Cerebellar nuclear complex (tissue), 1 donor: Measurements from ENCODE around the gene SMARCA1.

Experiments
- DNase-seq, 2 experiments: peaks; one replicate each; lab custom pipeline; 2025; lab: John Stamatoyannopoulos, UW

SMARCA1 gene

DNA sequence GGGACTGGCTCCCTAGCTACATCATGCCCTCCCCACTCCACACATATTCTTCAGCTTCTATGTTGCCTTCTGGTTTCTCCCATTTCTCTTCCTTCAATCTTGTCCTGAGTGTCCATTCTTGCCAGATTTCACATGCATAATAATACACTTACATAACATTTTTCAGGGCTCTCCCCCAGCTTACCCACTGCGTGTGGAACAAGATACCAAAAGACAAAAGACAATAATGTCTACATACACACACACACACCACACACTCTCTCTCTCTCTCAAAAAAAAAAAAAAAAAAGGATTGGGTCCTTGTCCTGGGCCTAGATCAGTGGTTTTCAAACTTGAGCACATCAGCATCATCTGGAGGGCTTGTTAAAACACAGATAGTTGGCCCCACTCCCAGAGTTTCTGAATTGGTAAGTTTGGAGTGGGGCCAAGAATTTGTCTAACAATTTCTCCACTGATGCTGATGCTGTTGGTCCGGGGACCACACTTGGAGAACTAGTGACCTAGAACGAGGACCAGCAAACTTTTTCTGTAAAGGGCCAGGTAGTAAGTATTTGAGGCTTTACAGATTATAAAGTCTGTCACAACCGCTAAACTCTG lies 6.5 kb upstream of the SMARCA1 start:
- DNase-seq, result no peak

DNA sequence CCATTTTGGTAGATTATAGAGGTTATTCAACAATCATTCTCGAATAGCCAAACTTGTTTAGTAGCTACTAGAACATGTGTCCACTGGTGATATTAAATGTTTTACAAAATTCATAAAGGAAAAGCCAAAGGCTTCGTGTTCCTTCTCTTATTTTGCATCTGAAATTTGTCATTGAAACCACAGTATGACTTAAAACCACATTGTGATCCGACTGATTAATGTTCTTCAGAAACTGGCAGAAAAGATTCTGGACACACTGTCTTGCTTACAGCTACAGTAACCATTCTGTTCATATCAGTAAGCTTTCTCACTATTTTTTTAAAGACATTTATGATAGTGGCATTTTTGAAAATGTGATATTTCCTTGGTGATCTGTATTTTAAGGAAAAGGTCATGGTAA lies 2.6 kb upstream of the SMARCA1 start:
- no peak for DNase-seq

DNA sequence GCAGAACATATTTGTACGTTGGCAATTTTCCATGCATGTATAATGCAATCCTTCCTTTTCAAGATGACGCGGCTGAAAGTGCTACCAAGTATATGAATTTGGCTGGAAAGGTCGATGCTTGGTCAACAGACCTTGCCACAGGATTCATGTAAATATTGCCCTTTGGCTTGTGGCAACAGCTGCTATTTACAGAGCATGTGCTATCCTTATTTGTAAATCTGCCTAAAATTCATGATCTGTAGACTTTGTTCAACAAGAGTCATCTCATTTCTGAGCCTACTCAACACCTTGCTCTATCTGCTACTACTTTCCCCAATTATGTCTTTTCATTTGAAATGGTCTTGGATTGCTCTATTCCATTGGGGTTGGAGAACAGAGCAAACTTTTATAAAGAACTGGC lies 1.9 kb upstream of the SMARCA1 start:
- DNase-seq, result no peak

DNA sequence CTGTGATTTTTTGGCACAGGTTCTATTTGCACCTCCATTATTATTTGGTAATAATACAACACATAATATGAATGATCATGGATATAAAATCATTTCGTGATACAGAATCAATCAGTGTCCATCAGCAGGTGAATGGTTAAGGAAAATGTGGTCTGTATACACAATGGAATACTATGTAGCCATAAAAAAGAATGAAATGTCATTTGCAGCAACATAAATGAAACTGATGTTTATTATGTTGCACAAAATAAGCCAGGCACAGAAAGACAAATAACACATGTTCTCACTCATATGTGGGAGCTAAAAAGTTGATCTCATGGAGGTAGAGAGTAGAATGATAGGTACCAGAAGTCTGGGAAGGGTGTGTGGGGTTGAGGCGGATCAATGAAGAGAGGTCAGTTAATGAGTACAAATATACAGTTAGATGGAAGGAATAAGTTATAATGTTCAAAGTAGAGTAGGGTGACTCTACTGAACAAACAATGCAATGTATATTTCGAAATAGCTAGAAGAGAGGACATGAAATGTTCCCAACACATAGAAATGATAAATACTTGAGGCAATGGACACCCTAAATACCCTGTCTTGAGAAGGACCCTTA lies 1.1 kb upstream of the SMARCA1 start:
- DNase-seq, result no peak

DNA sequence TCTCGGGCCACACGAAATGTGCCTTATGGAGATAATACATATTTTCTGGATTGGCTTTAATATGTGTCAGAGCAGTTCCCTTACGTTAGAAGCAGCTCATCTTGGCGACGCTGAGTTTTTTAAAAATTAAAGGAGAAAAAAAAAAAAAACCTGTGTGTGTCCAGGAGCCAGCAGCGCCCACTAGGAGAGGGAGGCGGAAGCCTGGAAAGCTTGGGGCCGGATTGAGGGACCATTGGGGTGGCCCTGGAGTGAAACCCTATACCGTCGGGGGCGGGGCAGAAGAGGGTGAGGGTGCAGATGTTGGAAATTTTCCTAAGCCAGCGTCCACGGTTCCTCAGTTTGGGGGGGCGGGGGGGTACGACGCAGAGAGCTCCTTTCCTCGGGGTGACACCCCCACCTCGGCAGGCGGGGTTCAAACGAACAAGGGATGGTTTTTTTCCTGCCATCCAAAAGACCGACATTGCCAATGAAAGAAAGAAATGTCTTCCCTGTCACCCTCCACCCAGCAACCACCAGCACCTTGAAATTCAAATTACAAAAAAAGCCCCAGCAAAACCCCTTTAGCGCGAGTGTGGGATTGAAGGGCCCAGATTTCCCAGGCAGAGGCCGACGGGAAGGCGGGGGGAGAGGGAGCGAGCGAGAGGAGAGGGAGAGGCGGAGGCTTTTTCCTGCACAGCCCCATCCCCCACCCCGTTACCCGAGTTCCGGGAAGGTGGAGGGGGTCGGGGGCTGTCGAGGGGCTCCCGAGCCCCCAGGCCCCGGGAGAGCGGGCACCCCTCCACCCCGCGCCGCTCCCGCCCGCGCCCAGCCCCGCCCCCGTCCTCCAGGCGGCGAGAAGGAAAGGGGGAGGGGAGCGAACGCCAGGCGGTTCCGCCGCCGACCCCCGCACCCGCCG lies 859 bp downstream of the SMARCA1 start:
- DNase-seq, result peak in 1 of 2 experiments; percentile 1

DNA sequence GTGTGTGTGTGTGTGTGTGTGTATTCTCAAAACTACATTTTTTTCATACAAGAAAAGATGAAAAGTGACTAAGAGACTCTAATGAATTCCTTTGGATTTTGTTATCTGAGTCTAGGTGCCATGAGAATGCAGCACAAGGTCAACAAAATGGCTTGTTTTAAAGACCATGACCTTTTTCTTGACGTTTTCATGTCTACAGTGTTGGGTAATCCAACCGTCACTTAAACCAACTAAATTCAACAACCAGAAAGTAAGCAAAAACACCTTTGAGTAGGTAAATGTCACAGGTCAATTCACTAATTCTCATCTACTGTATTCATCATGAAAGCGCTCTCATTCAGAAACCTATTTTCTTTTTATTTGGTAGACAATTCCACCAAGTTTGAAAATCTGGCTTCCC lies 3.1 kb downstream of the SMARCA1 start:
- no peak for DNase-seq

DNA sequence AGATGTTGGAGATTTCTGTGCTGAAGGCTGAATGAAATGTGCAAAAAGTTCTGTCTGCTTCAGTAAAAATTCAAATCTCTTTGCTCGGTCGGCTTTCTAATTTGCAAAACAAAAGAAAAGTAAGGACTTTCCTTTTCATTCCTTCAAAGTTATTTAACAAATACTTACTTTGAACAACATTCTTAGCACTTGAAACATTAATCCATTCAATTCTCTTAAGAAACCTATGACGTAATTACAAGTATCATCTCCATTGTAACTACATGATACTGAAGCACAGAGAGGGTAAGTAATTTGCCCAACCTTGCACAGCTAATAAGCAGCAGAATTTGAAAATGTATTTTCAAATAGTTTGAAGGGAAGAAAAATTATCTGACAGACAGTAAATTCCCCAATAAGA lies 6.9 kb downstream of the SMARCA1 start:
- DNase-seq, result no peak

DNA sequence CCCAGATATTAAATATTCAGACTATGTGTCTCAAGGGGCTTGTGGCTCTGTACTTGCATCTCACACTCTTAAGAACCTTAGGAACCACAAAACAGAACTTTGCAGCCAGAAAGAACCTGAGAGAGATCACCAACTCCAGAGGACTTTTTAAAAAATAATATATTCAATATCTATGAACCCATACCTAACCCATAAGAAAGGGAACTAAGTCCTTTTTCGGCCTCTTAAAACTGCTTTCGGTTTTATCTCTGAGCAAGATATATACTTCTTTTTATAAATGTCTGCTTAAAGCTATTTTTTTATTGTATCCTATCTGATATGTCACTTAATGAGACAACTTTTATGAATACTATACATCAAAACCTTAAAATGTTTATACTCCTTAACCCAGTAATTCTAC lies 10.9 kb downstream of the SMARCA1 start:
- no peak for DNase-seq

DNA sequence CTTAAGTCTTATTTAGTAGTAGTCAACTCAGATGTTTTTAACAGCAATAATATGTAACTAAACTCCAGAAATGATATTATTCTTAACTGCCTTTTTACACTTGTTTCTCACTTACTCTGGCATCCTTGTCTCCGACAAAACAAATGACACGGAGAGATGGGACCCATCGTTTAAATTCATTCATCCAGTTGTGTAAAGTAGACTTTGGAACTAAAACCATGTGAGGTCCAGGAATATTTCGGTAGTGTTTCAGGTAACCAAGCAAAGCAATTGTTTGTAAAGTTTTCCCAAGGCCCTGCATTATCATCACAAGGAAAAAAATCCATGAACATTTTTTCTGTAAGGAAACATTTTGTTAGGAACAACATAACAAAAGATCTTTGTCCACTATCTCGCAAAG lies 11.6 kb downstream of the SMARCA1 start:
- DNase-seq, result no peak

DNA sequence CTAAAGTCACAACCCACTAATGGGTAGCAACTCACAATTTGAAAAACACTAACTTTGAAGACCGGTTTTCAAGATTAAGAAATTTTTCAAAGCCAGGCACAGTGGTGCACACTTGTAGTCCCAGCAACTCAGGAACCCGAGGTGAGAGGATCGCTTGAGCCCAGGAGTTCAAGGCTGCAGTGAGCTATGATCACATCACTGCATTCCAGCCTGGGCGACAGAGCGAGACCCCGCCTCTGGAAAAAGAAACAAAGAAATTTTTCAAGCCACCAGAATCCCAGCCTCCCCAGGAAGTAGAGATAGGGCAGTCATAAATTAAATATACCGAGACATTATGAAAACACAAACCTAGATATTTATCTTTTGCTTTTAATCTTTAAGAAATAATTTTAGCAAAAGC lies 13.0 kb downstream of the SMARCA1 start:
- DNase-seq, result no peak

DNA sequence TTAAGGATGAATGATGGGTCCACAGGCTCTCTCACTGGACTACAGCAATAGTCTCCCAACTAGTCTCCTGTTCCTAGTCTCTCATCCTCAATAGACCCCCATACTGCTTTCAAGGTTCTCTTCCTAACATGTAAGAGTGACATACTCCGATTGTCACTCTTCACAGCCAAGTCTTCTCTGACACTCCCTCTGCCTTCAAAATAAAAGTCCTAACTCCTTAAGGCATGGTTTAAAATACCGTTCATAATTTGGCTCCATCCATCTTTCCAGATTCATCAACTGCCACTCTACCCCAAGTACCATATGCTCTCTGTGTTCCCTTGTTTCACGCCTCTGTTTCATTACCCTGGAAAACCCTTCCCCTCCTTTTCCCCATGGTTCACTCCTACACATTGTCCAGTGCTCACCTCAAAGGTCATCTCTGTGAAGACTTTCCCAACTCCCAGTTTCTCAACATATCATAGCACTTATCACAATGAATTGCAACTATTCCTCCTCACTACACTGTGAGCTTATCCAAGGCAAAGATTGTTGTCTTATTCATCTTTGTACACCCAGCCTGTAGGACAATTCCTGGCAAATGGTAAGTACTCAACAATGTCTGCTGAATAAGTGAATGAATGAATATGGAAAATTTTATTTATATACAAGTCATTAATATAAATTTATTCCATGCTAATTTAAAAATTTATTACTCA lies 26.0 kb downstream of the SMARCA1 start:
- no peak for DNase-seq

DNA sequence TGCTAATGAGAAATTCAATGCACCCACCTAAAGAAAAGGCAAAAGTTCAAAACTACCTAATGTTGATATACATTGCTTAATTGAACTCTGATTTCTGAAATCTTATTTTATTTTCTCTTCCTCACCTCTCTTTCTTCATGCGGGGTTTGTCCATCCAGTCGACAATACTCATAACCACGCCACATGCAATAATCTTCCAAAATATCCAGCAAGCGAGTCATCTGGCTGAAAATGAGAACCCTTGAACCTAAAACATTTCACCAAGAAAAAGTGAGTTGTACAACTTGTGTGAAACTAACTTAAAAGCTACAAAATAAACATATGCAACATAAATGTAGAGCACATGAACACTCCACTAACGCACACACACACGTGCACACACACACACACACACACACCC lies 26.7 kb downstream of the SMARCA1 start:
- DNase-seq, result no peak

DNA sequence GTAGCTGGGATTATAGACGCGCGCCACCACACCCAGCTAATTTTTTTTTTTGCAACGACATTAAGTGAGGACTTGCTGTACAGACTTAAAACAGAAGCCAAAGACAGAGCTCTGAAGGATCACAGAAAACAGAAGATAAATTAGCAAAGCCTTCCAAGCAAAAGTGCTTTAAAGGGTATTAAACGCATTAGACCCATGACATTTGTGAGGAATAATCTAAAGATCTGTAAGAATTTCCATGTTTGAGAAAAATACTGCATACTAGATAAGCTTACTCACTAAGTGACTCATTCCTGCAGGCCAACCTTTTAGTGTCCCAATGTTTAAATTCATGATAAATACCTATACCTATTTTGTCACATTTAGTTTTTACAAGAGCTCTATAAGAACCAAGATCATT lies 27.4 kb downstream of the SMARCA1 start:
- DNase-seq, result no peak

DNA sequence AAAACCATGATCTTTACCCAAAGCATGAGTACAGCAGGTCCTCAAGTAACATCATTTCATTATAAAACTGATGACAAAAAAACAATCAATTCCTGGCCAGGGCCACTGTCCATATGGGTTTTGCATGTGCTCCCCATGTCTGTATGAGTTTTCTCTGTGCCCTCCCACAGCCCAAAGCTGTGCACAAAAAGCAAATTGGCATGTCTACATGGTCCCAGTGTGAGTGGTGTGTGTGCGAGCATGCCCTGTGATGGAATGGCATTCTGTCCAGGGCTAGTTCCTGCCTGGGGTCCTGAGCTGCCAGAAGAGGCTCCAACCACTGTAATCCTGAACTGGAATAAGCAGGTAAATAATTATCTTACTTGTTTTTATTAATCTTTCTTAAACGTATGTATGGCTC lies 28.4 kb downstream of the SMARCA1 start:
- no peak for DNase-seq

DNA sequence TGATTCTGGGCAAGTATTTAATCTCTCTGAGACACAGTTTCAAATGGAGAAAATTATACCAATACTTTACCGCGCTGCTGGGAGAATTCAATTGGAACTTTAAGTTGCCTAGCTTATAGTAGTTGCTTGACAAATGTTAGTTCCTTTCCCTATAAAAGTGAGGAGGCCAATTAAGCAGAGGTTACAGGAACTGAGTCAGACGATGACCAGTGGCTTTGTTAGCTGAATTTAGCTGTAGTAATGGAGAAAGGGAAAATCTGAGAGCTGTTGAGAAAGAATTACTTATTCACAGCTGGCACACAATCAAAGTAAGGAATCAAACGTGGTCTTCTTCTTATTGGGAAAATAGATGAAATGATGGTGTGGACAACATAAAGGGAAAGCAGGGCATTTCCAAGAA lies 29.6 kb downstream of the SMARCA1 start:
- DNase-seq, result no peak

DNA sequence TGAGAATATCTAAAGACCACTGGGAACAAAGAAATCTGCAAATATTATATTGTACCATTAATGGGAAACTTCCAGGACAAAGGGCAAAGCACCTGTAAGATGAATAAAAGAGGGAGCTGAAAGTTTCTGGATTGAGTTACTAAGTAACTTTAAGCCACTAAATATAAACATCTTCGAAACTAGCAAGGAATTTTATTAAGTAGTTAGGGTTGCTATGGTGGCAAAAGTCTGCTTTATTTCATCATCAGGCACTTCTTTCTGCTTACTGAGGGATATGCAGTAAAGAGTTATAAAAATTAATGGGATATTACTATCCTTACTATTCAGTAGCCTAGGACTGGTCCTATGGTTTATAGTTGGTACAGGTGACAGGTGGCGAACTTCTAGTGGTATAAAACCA lies 33.0 kb downstream of the SMARCA1 start:
- DNase-seq, result no peak

DNA sequence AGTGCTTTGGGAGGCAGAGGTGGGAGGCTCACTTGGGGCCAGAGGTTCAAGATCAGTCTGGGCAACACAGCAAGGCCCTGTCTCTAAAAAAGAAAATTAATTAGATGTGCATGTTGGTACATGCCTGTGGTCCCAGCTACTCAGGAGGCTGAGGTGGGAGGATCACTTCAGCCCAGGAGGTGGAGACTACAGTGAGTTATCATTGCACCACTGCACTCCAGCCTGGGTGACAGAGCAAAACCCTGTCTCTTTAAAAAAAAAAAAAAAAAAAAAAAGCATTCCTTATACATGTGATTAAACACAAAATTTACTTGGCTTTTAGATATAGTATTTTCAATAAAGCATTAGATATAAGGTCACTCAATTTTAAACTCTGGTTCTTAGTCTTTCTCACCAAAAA lies 34.9 kb downstream of the SMARCA1 start:
- no peak for DNase-seq

DNA sequence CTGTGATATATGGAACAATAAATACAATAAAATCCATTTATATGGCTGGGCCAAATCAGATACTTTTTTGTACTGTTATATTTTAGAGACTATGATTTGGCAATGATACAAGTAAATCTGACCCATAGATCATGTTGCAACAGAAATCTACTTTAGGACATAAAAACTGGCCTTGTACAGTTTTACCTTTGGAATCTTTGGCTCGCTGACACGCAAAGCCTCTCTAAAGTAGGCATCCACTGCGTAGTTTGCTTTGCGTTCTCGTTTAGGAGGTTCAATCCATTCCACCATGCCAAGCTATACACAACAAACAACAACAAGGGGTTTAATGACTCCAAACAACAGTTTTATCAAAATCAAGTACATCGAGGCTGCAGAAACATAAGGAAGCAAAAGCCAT lies 42.4 kb downstream of the SMARCA1 start:
- no peak for DNase-seq

DNA sequence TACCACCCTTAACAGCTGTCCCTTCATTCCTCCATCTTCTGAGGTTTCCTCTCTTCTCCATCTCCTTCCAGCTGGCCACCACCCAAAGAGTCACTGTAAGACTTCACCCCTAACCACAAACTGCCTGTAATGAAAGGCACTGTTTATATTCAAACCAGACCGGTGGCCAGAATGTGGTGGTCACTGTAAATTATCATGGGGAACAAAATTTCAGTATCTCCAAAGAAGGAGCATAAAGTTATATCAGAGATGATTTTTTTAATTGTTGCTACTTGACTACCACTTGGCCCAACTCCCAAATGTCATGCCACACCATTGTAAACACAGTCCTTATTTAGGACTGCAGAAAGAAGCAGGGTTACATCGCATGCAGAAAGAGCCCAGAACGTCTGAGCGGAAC lies 44.8 kb downstream of the SMARCA1 start:
- DNase-seq, result no peak

DNA sequence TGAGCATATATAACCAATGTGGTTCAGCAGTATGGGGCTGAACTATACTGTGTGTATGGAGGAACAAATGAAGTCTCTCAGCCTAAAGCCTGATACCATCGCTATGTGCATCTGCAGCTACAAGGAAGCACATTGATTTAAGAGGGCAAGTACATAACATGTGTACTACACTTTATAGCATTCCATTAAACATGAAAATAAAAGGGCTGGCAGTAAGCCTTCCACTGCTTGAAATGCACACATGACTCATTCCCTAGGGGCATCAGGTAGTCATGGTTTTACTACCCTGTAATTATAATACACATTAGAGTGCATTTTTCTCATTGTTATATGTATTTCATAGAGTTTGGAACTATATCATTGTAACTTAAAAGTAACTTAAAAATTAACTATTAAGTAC lies 51.2 kb downstream of the SMARCA1 start:
- DNase-seq, result no peak

DNA sequence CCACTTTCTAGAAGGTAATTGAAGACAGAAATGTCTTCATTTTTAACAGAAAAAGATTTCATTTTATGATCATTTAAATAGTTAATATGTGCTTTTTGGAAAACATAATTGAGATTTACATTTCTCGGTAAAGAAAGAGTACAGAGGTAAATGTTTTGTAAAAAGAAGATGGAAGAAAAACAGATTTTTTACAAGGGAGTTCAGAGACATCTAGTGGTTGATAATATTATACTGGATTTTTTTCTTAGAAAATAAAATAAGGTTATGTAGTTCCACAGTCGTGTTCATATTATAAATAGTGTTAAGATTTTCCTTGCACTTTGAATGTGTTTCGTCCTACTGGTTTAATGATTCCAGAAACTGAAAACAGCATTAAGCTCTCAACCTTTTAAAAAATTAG lies 60.6 kb downstream of the SMARCA1 start:
- no peak for DNase-seq

DNA sequence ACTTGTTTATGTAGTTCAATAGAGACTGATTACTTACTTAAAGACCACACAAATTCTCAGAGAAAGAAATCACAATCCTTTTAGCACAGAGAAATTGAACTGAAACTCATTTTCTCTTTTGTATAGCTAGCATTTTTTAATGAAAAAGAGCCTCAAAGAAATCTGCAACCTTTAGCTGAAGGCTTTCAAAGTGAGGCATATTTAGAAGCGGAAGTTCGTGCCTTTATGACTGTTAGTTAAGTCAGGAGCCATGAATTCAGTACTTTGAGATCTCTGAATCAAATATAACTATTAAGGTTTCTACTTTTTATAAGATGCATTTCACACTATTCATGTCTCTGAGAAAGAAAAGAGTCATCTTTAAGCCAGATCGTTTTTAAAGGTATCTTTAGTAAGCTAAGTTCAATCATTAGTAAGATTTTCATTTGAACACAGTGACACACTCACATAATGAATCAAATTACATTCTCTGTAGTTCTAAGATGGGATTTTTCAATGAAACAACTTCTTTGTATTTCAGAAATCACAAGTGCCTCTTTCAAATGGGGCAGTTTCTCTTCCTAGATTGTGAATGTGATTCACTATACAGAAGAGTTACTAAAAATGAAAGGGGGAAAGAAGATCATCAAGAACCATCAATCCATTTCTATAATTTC lies 61.4 kb downstream of the SMARCA1 start:
- DNase-seq, result no peak
